Tibial artery (tissue), 4 donors: ENCODE data around the gene CFAP157.

Experiments used
- DNase-seq, 2 donors: peaks; one replicate each; pipeline ENCODE4 v3.0.0-alpha.2; 2019
- H3K27ac ChIP-seq, 2 donors: fragments of 200-600 bp; sonication (generic) in 1 of 2; 1 replicate in 1 of 2; 2 replicates in 1 of 2; pipeline ENCODE4 v1.5.1; 2018 to 2019; ENCODE audit warnings: mild to moderate bottlenecking in 1 of 2
- H3K27me3 ChIP-seq, 2 donors: fragments of 200-600 bp; sonication (generic) in 1 of 2; one replicate each; pipeline versions ENCODE4 v1.5.1 to v1.6.0; 2016 to 2019
- H3K36me3 ChIP-seq, 3 donors: fragments of 200-600 bp; sonication (generic) in 2 of 3; one replicate each; pipeline ENCODE4 v1.5.1; 2016 to 2019; ENCODE audit warnings: mild to moderate bottlenecking in 2 of 3
- H3K4me1 ChIP-seq, 4 donors: fragments of 200-600 bp; sonication (generic) in 2 of 4; 1 replicate in 3 of 4; 2 replicates in 1 of 4; pipeline ENCODE4 v1.5.1; 2016 to 2019
- H3K4me3 ChIP-seq, 2 donors: fragments of 200-600 bp; sonication (generic) in 1 of 2; 1 replicate in 1 of 2; 2 replicates in 1 of 2; pipeline ENCODE4 v1.5.1; 2018 to 2019; ENCODE audit warnings: mild to moderate bottlenecking in 2 of 2
- H3K9me3 ChIP-seq, 3 donors: fragments of 200-600 bp; sonication (generic) in 1 of 3; one replicate each; pipeline ENCODE4 v1.5.1; 2016 to 2019
- CTCF ChIP-seq, 2 experiments: fragments of 200-600 bp in 1 of 2; fragments of 450-650 bp in 1 of 2; IDR thresholded peaks; one replicate each; pipeline ENCODE4 v1.5.1; 2017 to 2019; ENCODE audit warnings: antibody characterized with exemption in 2 of 2, mild to moderate bottlenecking in 1 of 2, moderate library complexity in 1 of 2
- intact Hi-C: fragments of 100-400 bp; cut with DNase I; formaldehyde crosslinking; loops from one replicate; pipeline ENCODE4 v1.15.0; 2023; ENCODE audit warnings: low total_unique reads

CFAP157 gene

GRCh38 chr9:127732444-127732843, 25.7 kb downstream of the CFAP157 start:
- no peak for TF ChIP-seq CTCF (IDR thresholded peaks at IDR 0.05)
- no peak overlapping the region for H3K27ac ChIP-seq
- intact Hi-C loops, result loop anchor here (2.0 kb wide), 1 partner anchor 142 kb away; no protein-coding TSS in a partner anchor
- no peak for DNase-seq
- H3K4me1 ChIP-seq, result peaks cover 0 to 13% (median 7%) of the 10 kb centered on the region in 4 donors
- peaks cover 0 to 27% (median 21%) of the 10 kb centered on the region in 3 donors for H3K36me3 ChIP-seq
- H3K4me3 ChIP-seq, result no peak overlapping the region
- no peaks in the 10 kb centered on the region for H3K9me3 ChIP-seq
- no peaks in the 10 kb centered on the region for H3K27me3 ChIP-seq

GRCh38 chr9:127733614-127734013, 26.8 kb downstream of the CFAP157 start:
- DNase-seq, result no peak
- Histone ChIP-seq H3K27ac (peak overlapping the region in 1 of 2 donors; percentile 93), H3K4me1 (peaks cover 0 to 13% (median 7%) of the 10 kb centered on the region in 4 donors), H3K9me3 (no peaks in the 10 kb centered on the region), H3K36me3 (peaks cover 0 to 27% (median 21%) of the 10 kb centered on the region in 3 donors), H3K4me3 (no peak overlapping the region), H3K27me3 (no peaks in the 10 kb centered on the region)
- intact Hi-C loops, result loop anchor here (2.0 kb wide), 2 partner anchors 51 to 143 kb away; no protein-coding TSS in a partner anchor
- TF ChIP-seq CTCF (IDR thresholded peaks at IDR 0.05), result no peak

DNA sequence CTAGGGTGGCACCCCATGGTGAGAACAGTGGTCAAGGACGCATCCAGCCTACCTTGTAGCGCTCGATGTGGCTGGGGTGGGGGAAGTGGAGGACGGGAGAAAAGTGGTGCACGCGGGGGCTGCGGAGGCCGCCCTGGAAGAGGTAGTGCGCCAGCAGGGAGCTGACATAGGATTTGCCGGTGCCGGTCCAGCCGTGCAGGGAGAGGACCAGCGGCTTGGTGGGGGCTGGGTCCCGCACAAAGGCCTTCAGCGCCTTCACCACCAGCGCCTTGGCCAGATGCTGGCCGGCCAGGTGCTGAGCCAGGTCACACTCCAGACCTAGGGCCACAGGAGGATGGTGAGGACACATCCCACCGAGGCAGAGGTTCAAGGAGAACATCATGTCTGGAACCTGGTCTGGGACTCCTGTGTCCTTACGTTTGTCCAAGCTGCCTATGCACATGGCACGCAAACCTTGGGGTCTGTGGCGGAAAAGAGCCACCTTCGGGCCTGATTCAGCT, 27.5 kb downstream of the CFAP157 start:
- no peak for DNase-seq
- Histone ChIP-seq H3K27me3 (no peaks in the 10 kb centered on the region), H3K36me3 (peaks cover 0 to 27% (median 21%) of the 10 kb centered on the region in 3 donors), H3K9me3 (no peaks in the 10 kb centered on the region), H3K4me3 (peak overlapping the region; percentile 69 to 75), H3K27ac (peak overlapping the region; percentile 93), H3K4me1 (peaks cover 0 to 13% (median 7%) of the 10 kb centered on the region in 4 donors)
- TF ChIP-seq CTCF (IDR thresholded peaks at IDR 0.05), result no peak
- intact Hi-C loops, result loop anchor here (2.0 kb wide), 1 partner anchor 51 kb away; no protein-coding TSS in a partner anchor

DNA sequence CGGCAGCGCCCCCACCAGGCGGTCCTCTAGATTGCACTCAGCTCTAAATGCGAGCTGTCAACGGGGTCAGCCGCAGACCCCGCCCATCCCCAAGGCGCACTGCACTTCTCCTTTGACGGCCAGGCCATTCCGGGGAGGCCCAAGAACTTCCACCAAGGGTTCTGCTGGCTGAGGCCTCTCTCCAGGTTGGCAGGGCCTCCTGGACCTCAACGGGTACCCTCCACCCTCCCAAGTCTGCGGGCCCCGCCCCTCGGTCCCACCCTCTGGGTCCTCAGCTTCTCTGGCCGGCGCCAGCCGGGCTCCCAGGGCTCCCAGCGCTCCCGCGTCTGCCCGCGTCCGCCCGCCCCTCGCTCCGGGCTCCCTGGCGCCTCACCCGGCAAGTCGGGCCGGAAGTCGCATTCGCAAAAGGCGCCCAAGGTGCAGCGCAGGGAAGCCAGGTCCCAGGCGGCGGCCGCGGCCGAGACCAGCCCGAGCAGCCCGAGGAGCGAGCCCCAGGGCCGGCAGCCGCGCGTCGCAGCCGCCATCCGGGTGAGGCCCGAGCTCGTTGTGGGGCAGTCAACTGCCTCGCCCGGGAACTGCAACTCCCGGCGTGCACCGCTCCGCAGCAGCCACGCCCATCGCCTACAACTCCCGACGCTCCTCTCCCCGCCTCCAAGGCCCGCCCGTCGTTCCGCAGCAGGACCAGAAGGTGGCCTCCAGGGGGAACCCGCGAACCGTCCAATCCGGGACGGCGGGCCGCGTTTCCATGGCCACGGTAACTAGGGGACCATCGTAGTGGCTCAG, 28.1 kb downstream of the CFAP157 start, which contains the start of gene TOR2A:
Gene TOR2A, minus strand, starts transcription at position 548 of the 783 bp plus-strand sequence. Its CDS starts 24 bp downstream, at position 524.
- TF ChIP-seq CTCF (IDR thresholded peaks at IDR 0.05), result peak; percentile 92 to 99
- Histone ChIP-seq H3K4me3 (peak within 1 kb of the TSS; percentile 69 to 75), H3K27ac (peak within 1 kb of the TSS; percentile 93), H3K9me3 (no peaks in the 10 kb centered on the region), H3K36me3 (peaks cover 0 to 27% (median 21%) of the 10 kb centered on the region in 3 donors), H3K4me1 (peaks cover 0 to 13% (median 7%) of the 10 kb centered on the region in 4 donors), H3K27me3 (no peaks in the 10 kb centered on the region)
- intact Hi-C loops, result loop anchor here (2.0 to 5.0 kb wide), 2 partner anchors 50 to 137 kb away; no protein-coding TSS in a partner anchor
- peak; percentile 94 to 98 for DNase-seq

GRCh38 chr9:127735530-127736185, 28.9 kb downstream of the CFAP157 start:
- no peak for DNase-seq
- peaks cover 0 to 22% (median 21%) of the 10 kb centered on the region in 3 donors for H3K36me3 ChIP-seq
- no peaks in the 10 kb centered on the region for H3K9me3 ChIP-seq
- no peak overlapping the region for H3K4me3 ChIP-seq
- no peak for TF ChIP-seq CTCF (IDR thresholded peaks at IDR 0.05)
- peak overlapping the region in 1 of 2 donors; percentile 93 for H3K27ac ChIP-seq
- intact Hi-C loops, result loop anchor here (2.0 to 5.0 kb wide), 3 partner anchors 49 to 187 kb away; no protein-coding TSS in a partner anchor
- peaks cover 0 to 13% (median 7%) of the 10 kb centered on the region in 4 donors for H3K4me1 ChIP-seq
- H3K27me3 ChIP-seq, result no peaks in the 10 kb centered on the region
